GM20431 (cell line): ENCODE measurements around the gene DNAJC12.
"Not testable (repeated sequence)": the region's sequence is repeated elsewhere in the genome, so short reads cannot be mapped to it uniquely, and the experiment has no call there.

Experiments used
- in situ Hi-C: fragments of 300-500 bp; cut with MseI, MboI; formaldehyde crosslinking; loops from one replicate; pipeline ENCODE4 v1.15.0; 2020; ENCODE audit warnings: low sequenced_read_pairs; ENCODE audit not compliant: unreplicated experiment

The DNAJC12 gene

DNA sequence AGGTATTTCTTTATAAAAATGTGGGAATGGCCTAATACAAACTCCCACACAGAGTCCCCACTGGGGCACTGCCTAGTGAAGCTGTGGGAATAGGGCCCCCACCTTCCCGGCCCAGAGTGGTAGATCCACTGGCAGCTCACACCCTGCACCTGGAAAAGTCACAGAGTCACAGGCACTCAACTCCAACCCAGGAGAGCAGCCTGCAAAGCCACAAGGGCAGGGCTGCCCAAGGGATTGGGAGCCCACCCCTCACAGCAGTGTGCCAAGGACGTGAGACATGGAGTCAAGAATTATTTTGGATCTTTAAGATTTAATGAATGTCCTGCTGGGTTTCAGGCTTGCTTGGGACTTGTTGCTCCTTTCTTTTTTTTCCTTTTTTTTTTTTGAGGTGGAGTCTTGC, 5.3 kb upstream of the DNAJC12 start:
- in situ Hi-C loops = no loop called here

DNA sequence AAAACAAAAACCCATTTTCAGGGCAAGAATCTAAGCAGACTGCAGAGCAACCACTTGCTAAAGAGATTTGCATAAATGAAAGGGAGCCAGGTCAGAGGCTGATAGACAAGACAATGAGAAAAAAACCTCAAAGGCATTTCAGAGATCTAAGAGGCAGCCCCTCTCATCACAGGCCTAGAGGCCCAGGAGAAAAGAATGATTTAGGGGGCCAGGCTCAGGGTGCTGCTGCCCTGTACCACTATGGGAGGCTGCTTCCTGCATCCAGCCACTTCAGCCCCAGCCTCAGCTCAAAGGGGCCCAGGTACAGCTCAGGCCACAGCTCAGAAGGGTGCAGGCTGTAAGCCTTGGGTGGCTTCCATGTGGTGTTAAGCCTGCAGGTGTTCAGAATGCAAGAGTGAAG, 3.7 kb upstream of the DNAJC12 start:
- in situ Hi-C loops = no loop called here

DNA sequence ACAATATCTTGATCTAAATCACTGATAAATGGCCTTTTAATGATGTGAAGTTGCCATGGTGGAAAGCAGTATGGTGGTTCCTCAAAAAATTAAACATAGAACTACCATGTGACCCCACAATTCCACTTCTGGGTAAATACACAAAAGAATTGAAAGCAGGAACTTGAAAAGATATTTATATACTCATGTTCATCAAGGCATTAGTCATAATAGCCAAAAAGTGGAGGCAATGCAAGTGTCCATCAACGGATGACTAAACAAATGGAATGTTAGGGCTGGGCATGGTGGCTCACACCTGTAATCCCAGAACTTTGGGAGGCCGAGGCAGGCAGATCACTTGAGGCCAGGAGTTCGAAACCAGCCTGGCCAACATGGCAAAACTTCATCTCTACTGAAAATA, 2.0 kb upstream of the DNAJC12 start:
- in situ Hi-C loops = no loop called here

DNA sequence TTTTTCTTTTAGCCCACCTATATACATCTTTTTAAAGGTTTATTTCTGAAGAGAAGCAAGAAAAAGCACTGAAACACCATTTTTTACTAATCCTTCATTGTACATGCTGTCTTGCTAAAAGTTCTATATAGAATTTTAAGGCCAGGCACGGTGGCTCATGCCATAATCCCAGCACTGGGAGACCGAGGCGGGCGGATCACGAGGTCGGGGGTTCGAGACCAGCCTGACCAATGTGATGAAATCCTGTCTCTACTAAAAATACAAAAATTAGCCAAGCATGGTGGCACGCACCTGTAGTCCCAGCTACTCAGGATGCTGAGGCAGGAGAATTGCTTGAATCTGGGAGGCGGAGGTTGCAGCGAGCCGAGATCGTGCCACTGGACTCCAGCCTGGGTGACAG, 1.5 kb upstream of the DNAJC12 start:
- in situ Hi-C loops = not testable (repeated sequence)

DNA sequence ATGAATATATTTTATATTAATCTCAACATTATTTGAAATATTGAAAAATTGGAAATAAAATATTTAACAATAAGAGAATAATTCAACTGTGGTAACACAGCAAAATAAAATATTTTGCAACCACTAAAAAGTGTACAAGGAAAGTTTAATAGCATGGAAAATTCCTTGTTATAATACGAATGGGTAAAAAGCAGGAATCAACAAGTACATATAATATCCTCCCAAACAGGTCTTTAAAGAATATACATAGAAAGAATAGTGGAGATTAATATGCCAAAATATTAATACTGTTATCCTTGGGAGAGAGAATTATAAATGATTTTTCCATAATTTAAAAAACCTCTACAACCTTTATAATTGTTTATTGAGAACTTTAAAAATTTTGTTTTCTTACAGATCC, 1.0 kb downstream of the DNAJC12 start:
- in situ Hi-C loops = no loop called here

DNA sequence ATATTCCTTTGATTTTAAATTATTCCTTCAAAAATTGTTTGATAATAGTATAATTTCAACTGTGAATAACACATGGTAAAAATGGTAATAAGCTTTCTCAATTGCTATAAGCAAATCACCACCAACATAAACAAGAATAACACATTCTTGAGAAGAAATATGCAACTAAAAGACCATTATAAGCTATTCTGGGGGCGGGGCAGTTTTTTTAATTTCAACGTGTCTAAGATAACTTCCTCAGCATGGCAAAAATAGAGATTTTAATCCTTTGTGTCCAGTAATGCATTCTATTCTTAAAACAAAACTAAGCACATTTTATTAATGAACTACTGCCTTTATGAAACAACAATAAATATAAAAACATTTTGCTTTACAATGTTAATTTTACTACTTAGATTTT, 1.5 kb downstream of the DNAJC12 start:
- in situ Hi-C loops = no loop called here

DNA sequence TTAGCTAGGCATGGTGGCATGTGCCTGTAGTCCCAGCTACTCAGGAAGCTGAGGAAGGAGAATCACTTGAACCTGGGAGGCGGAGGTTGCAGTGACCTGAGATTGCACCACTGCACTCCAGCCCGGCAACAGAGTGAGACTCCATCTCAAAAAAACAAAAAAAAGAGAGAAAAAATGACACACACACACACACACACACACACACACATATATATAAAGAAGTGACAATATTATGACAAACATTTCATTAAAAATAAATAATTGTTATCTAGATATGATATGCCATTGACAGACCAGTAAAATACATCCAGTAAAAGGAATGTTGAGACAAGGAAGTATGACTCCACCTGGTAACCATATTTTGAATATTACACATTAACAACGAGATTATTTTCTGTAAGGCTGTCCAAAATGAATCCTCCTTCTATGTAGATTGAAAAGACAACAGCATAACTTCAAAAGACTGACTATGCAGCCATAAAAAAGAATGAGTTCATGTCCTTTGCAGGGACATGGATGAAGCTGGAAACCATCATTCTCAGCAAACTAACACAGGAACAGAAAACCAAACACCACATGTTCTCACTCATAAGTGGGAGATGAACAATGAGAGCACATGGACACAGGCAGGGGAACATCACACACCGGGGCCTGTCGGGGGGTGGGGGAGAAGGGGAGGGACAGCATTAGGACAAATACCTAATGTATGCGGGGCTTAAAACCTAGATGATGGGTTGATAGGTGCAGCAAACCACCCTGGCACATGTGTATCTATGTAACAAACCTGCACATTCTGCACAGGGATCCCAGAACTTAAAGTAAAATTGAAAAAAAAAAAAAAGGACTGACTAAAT, 2.2 kb downstream of the DNAJC12 start:
- in situ Hi-C loops = not testable (repeated sequence)

DNA sequence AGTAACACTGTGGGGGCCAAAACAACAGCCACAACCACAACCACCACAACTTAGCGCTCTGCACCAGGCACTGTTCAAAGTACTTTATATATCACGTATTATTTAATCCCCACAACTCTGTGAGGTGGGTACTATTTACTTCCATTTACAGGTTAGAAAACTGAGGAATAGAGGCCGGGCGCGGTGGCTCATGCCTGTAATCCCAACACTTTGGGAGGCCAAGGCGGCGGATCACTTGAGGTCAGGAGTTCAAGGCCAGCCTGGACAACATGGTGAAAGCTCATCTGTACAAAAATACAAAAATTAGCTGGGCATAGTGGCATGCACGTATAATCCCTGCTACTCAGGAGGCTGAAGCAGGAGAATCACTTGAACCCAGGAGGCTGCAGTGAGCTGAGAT, 3.6 kb downstream of the DNAJC12 start:
- in situ Hi-C loops = no loop called here

DNA sequence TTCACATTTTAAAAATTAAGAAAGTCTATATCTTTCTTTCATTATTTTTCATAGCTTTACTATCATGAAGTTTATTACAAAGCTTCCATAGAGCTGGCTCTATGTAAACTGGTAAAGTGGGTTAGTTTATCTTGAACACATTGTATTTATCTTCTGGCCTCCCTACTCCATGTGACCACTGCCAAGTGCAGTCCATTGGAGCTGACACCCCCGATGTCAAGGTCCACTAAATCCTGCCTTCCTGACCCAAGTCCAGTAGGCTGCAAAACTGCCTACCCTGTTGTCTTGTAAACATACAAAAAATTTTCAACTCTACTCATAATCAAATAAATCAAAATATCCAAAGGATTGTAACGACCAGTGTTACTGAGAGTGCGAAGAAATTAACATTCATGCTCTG, 10.2 kb downstream of the DNAJC12 start:
- in situ Hi-C loops = no loop called here

DNA sequence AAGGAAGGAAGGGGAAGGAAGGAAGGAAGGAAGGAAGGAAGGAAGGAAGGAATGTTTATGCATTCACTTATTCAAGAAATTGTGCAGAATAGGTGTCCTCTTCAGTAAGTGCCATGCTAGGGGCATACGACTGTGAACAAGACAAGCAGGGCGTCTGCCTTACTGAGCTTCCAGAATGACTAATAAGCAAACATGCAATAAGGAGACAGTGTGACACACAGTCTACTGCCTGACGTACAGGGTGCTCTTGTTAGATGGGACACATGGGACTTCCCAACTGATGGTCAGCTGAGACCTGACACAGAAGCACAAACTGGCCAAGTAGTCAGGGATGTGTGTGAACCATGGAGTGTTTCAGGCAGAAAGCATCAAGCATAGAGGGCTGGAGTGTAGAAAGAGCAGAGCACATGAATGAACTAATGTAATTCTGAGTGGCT, 18.2 kb downstream of the DNAJC12 start:
- in situ Hi-C loops = no loop called here

DNA sequence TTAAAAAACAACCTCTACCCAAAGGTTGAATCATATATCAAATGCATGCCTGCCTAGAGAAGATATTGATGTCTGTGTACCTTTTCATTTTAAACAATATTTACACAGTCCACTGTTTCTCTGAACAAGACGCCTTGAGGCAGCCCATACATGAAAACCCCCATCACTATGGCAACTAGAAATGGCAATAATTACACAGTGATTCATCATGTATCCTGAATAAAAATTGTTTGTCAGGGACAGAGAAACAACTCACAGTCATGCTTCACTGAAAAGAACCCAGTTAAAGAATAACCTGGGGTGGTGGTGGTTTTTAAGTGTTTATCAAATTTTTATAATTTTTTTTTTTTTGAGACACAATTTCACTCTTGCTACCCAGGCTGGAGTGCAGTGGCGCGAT, 19.7 kb downstream of the DNAJC12 start:
- in situ Hi-C loops = no loop called here

DNA sequence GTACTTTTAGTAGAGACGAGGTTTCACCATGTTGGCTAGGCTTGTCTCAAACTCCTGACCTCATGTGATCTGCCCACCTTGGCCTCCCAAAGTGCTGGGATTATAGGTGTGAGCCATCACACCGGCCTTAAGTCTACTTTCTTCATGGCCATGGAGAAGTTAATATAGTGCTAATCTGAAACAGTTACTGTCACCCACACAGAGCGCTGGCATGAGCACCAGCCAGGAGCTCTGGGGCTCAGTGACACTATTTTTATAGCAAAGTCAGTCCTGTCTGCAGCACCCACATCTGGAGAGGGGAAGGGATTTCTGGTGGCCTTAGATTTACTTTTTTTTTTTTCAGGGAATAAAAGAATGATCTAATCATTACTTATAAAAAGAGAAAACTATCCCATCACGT, 21.3 kb downstream of the DNAJC12 start:
- in situ Hi-C loops = no loop called here

DNA sequence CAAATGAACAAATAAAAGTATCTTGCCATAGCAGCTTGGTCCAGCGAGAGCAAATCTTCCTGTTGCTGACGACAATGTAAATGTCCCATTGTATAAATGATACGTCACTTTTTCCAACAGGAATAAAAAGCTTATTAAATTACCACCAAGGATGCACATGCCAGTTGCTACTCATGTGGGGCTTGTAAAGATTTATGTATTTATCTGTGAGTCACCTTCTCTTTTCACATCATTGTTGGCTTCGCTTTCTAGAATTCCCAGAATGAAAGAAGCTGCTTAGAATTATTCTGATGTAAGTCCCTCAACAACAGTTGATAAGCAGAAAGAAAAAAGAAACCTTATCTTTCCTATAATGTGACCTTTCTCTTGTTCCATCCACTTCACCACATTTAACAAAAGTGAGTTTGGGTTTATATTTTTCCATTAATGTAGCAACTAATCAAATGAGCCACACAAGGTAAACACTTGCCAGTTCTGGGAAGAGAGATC, 22.4 kb downstream of the DNAJC12 start:
- in situ Hi-C loops = no loop called here

DNA sequence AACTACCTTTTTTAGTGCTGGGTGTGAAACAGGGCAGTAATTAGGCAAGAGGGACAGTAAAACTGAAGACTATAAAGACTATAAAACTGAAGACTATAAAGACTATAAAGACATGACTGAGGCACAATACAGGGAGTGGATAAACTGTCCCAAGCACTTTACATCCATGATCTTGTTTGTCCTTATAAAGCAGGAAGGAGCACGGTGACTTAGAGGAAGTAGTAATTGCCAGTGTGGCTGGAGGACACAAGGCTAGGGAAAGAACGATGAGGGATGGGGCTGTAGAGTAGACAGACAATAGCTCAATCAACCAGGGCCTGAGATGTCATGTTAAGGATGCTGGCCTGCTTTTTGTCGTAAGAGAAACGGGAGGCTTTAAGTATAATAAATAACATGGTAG, 26.0 kb downstream of the DNAJC12 start:
- in situ Hi-C loops = no loop called here

DNA sequence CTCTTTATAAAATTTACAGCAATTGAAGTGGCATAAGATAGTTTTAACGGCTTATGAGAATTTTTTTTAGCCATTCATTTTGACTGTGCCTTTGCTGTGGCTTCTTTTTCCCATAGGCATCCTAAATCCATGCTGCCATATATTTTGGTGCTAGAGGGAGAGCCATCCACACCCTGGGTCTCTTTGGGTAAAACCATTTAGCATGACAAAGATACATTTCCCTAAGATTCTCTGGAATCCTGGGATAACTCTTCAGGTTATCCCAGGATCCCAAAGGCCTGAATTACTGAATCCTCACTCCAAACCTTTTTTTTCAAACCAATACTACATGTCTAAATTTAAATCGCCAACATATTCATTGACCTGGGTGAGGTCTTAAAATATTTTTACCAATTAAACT, 28.9 kb downstream of the DNAJC12 start:
- in situ Hi-C loops = no loop called here

DNA sequence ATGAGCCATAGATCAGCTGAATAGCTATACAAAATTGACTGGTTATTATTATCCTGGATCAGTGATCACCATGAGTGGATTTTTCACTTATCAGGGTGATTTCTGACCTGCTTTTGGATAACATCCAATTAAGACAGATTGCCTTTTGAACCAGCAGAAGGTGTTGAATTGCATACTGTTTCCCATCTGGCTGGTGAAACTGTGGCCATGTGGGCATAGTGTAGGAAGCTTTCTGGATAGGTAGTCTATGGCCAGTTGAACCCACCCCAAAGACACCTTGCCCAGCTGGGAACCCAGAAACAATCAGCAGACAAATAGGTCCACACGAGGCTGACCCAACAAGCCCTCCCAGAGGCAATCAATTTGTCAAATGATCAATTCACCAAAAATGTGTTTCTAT, 29.3 kb downstream of the DNAJC12 start:
- in situ Hi-C loops = no loop called here

DNA sequence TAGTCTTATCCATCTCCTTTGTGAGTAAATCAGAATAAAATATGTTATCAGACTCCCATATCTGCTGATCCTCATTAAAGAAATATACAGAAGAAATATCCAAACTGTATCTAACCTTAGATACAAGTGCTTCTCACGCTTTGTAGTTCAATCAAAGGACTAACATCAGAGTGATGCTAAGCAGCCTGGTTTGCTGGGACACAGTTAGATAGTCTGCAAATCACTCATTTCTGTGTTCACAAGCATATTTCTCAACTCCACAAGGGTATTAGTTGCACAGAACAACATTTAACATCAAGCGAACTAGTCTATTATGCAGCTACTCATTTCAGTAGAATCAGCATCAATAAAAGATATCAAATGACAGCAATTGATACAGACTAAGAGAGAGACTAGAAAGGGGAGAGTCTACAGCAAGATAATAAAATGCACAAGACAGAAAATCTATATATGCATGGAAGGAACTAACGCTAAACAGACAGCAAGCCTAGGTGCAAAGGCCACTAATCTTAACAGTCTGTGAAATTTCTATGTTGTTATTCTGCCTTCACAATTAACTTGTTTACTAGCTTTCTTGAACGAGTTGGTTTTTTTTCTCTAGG, 30.0 kb downstream of the DNAJC12 start:
- in situ Hi-C loops = no loop called here

DNA sequence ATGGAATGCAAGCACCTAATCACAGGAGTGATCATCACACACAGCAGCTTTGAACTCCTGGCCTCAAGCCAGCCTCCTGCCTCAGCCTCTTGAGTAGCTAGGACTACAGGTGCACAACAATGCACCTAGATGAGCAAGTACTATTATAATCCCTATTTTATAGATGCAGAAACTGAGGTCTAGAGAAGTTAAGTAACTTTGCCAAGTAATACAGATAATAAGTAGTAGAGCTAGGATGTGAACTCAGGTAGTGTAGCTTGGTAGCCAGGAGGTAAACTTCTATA, 33.7 kb downstream of the DNAJC12 start:
- in situ Hi-C loops = no loop called here

DNA sequence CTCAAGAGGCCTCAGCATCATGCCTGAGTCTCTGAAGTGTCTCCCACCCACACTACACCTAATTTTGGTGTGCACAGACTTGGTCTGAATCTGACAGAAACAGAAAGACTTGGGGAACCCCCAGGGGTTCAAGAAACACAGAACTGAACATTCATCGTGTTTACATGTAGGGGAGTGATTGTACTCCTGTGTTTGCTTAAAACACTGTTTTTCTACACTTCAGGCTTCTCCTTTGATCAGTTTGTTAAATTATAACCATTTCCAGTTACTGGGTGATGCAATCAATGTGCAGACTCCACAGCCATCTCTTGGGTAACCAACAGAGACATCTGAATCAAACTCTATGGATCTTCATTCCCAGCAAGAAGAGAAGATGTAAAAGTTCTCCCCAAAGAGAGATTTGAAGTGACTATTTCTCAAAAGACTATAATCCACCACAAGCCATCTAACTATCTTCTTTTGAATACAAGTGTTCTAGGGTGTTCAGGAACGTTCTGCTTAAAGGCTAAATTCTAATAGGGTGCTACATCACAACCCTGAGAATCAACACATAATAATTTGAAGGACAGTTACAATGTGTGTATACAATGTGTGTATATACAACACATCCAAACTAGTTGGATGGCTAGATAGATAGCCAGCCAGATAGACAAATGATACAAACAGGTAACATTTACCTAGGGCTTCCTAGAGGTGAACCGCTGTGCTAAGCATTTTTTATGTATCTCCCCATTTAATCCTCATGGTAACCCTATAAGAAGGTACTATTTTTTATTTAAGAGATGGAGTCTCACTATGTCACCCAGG, 34.2 kb downstream of the DNAJC12 start:
- in situ Hi-C loops = no loop called here

DNA sequence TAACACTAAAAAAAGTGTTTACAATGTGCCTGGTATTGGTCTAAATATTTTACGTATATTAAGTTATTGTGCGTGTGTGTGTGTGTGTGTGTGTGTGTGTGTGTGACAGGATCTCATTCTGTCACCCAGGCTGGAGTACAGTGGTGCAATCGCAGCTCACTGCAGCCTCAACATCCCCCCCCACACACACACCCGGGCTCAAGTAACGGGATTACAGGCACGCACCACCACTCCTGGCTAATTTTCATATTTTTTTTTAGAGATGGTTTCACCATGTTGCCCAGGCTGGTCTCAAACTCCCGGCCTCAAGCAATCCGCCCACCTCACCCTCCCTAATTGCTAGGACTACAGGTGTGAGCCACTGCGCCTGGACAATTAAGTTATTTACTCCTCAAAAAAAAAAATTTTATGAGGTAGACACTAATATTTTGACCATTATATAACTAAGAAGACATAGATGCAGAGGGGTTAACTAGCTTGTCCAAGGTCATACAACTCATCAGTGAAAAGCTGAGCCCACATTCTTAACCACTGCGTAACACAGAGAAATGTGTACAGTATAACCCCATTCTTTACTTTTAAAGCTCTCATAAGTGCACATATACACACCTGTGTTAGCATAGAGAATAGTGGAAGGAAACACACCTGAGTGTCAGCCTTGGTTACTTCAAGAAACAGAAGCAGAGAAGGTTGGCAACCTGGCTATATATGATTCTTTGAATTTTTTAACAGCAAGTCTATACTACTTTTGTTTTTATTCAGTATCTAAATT, 35.0 kb downstream of the DNAJC12 start:
- in situ Hi-C loops = no loop called here
